ENCODE measurements around the gene KCTD1. TPM values are rescaled to one million over a fixed set of nuclear protein-coding genes. Genes with fewer than 3 reads are reported as not detected.

Gene KCTD1
- total RNA-seq, 1 donor from 2014 or later = 1.3 TPM

DNA sequence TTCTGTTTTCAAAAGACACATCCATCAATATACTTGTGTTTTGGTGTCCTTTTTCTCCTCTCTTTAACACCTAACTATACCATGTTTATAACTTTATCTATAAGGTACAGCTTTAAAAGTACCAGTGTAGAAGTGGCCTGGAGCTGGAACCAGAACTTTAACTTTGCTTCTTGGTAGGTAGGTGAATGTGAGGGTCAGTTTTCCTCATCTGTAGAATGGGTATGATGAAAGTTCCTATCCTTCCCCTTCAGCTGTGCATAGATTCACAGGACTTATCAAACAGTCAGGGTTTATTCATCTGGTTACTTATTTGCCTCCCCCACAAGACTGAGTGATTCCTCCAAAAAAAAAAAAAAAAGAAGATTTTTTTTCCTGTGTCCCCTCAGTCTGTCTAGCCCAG lies 12.7 kb downstream of the KCTD1 start:
- no peak for DNase-seq (ENCODE audit: low spot score in 2 of 2)
- no peaks in the 10 kb centered on the region for H3K36me3 ChIP-seq
- no peaks in the 10 kb centered on the region for H3K9me3 ChIP-seq
- intact Hi-C loops (cut with DNase I) = no loop called here
- no peak overlapping the region for H3K4me3 ChIP-seq
- TF ChIP-seq, protein P1, sequence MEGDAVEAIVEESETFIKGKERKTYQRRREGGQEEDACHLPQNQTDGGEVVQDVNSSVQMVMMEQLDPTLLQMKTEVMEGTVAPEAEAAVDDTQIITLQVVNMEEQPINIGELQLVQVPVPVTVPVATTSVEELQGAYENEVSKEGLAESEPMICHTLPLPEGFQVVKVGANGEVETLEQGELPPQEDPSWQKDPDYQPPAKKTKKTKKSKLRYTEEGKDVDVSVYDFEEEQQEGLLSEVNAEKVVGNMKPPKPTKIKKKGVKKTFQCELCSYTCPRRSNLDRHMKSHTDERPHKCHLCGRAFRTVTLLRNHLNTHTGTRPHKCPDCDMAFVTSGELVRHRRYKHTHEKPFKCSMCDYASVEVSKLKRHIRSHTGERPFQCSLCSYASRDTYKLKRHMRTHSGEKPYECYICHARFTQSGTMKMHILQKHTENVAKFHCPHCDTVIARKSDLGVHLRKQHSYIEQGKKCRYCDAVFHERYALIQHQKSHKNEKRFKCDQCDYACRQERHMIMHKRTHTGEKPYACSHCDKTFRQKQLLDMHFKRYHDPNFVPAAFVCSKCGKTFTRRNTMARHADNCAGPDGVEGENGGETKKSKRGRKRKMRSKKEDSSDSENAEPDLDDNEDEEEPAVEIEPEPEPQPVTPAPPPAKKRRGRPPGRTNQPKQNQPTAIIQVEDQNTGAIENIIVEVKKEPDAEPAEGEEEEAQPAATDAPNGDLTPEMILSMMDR (IDR thresholded peaks at IDR 0.05) = no peak
- no peak overlapping the region for H3K27ac ChIP-seq
- no peaks in the 10 kb centered on the region for H3K4me1 ChIP-seq
- H3K27me3 ChIP-seq = no peaks in the 10 kb centered on the region

- Histone ChIP-seq H3K36me3 (no peaks in the 10 kb centered on the region), H3K9me3 (no peaks in the 10 kb centered on the region), H3K4me3 (no peak overlapping the region), H3K27ac (no peak overlapping the region), H3K4me1 (no peaks in the 10 kb centered on the region), H3K27me3 (no peaks in the 10 kb centered on the region)
- intact Hi-C loops (cut with DNase I) = no loop called here
- DNase-seq (ENCODE audit: low spot score in 2 of 2) = no peak
- TF ChIP-seq, protein P1 (IDR thresholded peaks at IDR 0.05) = no peak
These were observed 15.7 kb downstream of the KCTD1 start for GRCh38 chr18:26532367-26533340.

DNA sequence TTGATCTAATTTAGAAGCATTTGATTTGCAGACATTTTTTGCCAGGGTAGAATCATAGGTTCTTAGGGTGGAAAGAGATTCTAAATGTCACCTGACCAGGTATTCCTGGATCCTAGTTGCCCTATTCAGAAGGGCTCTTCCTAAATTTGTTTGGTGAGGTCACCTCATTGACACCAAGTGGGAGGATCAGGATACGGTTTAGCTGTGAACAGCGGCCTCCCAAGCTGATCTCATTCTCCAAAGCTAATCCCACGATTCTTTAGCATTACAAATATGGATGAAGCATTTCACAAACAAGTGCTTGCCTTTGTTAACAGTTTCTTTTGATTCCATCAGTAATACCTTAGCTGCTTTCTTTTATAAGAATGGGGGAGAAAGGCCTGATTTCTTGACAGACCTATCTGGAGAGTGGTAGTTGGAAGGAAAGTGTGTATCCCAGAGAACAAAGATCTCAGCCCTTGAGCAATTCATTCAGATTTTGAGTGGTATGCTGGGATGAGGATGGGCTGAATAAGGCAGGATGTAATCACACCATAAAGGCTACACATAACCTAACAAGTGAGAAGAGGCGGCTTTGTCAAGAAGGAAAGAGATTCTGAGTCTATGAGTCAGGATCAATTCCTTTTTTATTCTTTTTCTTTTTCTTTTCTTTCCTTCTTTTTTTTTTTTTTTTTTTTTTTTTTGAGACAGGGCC lies 16.6 kb downstream of the KCTD1 start:
- TF ChIP-seq, protein P1 (IDR thresholded peaks at IDR 0.05) = no peak
- intact Hi-C loops (cut with DNase I) = no loop called here
- no peaks in the 10 kb centered on the region for H3K27me3 ChIP-seq
- H3K4me3 ChIP-seq = no peak overlapping the region
- H3K27ac ChIP-seq = no peak overlapping the region
- H3K4me1 ChIP-seq = no peaks in the 10 kb centered on the region
- H3K36me3 ChIP-seq = no peaks in the 10 kb centered on the region
- H3K9me3 ChIP-seq = no peaks in the 10 kb centered on the region
- no peak for DNase-seq (ENCODE audit: low spot score in 2 of 2)

DNA sequence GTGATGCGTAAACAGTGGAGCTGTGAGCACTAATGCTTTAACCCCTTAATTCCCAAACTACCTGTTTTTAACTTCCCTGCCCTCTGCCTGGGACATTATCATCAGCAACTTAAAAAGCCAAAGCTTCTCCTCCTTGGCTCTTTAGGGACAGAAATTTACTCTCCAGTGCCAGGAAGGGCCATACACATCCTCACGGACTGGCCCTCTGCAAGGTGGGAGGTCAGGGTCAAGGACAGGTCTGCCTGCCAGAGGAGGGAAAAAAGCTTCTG lies 21.5 kb downstream of the KCTD1 start:
- no peak for DNase-seq (ENCODE audit: low spot score in 2 of 2)
- no peaks in the 10 kb centered on the region for H3K9me3 ChIP-seq
- H3K36me3 ChIP-seq = no peaks in the 10 kb centered on the region
- H3K4me1 ChIP-seq = no peaks in the 10 kb centered on the region
- H3K4me3 ChIP-seq = no peak overlapping the region
- TF ChIP-seq, protein P1 (IDR thresholded peaks at IDR 0.05) = no peak
- H3K27ac ChIP-seq = no peak overlapping the region
- no peaks in the 10 kb centered on the region for H3K27me3 ChIP-seq
- intact Hi-C loops (cut with DNase I) = loop anchor here (5.0 kb wide), 1 partner anchor 115 kb away; no protein-coding TSS in a partner anchor

- no peak for DNase-seq (ENCODE audit: low spot score in 2 of 2)
- H3K27me3 ChIP-seq = no peaks in the 10 kb centered on the region
- no peak overlapping the region for H3K4me3 ChIP-seq
- TF ChIP-seq, protein P1 (IDR thresholded peaks at IDR 0.05) = no peak
- H3K27ac ChIP-seq = no peak overlapping the region
- no peaks in the 10 kb centered on the region for H3K9me3 ChIP-seq
- intact Hi-C loops (cut with DNase I) = loop anchor here (5.0 kb wide), 1 partner anchor 116 kb away; no protein-coding TSS in a partner anchor
- no peaks in the 10 kb centered on the region for H3K4me1 ChIP-seq
- no peaks in the 10 kb centered on the region for H3K36me3 ChIP-seq
These were observed 22.0 kb downstream of the KCTD1 start for GRCh38 chr18:26526128-26526965.
